ENCODE measurements around the gene GNE. TPM values are rescaled to one million over a fixed set of nuclear protein-coding genes. Genes with fewer than 3 reads are reported as not detected.

Gene GNE
- total RNA-seq, 1 donor from 2014 or later: 14.6 TPM

- H3K4me3 ChIP-seq: no peak overlapping the region
- no peak overlapping the region for H3K27ac ChIP-seq
- intact Hi-C loops (cut with DNase I): no loop called here
- ATAC-seq (no peak), DNase-seq (no peak)
- H3K36me3 ChIP-seq: peaks cover 94% of the 10 kb centered on the region
- H3K4me1 ChIP-seq: peaks cover 47% of the 10 kb centered on the region
- H3K27me3 ChIP-seq (ENCODE audit: low read depth): no peaks in the 10 kb centered on the region
- no peaks in the 10 kb centered on the region for H3K9me3 ChIP-seq
- no peak for TF ChIP-seq CTCF (IDR thresholded peaks at IDR 0.05)
Observed at GRCh38 chr9:36210722-36211121, 47.5 kb downstream of the GNE start.

- intact Hi-C loops (cut with DNase I): no loop called here
- DNase-seq: no peak
- Histone ChIP-seq H3K27me3 (ENCODE audit: low read depth) (no peaks in the 10 kb centered on the region), H3K4me3 (no peak overlapping the region), H3K36me3 (peaks cover 100% of the 10 kb centered on the region), H3K27ac (no peak overlapping the region), H3K9me3 (no peaks in the 10 kb centered on the region), H3K4me1 (peaks cover 38% of the 10 kb centered on the region)
- ATAC-seq: no peak
- TF ChIP-seq CTCF (IDR thresholded peaks at IDR 0.05): no peak
Observed at GRCh38 chr9:36208521-36209253, 49.6 kb downstream of the GNE start.

DNA sequence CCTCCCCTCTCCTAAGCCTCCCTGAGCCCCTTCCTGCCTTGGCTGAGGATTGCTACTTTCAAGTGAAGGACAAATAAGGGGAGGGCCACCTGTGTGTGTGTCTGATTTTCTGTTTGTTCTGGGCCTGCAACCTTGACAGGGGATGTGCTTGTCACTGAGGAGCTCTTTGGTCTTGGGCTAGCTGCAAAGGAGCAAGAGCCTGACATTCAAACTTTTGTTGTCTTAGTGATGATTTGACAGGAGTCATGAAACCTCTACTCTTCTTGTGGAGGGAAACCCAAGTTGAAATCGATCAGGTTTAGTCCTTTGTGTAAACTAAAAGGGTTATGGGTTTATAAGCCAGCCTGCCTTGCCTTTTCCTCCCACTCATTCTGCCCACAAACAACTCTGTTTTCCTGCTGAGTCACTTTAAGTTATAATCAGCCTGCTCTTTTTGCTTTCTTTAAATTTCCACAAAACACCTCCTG is 50.7 kb downstream of the GNE start:
- Histone ChIP-seq H3K4me3 (no peak overlapping the region), H3K36me3 (peaks cover 100% of the 10 kb centered on the region), H3K27ac (no peak overlapping the region), H3K4me1 (peaks cover 38% of the 10 kb centered on the region), H3K27me3 (ENCODE audit: low read depth) (no peaks in the 10 kb centered on the region), H3K9me3 (no peaks in the 10 kb centered on the region)
- ATAC-seq (peak in 1 of 2 donors; percentile 36), DNase-seq (no peak)
- no peak for TF ChIP-seq CTCF (IDR thresholded peaks at IDR 0.05)
- intact Hi-C loops (cut with DNase I): no loop called here

- H3K4me3 ChIP-seq: no peak overlapping the region
- no peaks in the 10 kb centered on the region for H3K9me3 ChIP-seq
- peaks cover 100% of the 10 kb centered on the region for H3K36me3 ChIP-seq
- no peak for TF ChIP-seq CTCF (IDR thresholded peaks at IDR 0.05)
- no peak overlapping the region for H3K27ac ChIP-seq
- ATAC-seq (peak in 1 of 2 donors; percentile 38), DNase-seq (no peak)
- intact Hi-C loops (cut with DNase I): no loop called here
- H3K27me3 ChIP-seq (ENCODE audit: low read depth): no peaks in the 10 kb centered on the region
- peaks cover 38% of the 10 kb centered on the region for H3K4me1 ChIP-seq
Observed at GRCh38 chr9:36207016-36207415, 51.2 kb downstream of the GNE start.

DNA sequence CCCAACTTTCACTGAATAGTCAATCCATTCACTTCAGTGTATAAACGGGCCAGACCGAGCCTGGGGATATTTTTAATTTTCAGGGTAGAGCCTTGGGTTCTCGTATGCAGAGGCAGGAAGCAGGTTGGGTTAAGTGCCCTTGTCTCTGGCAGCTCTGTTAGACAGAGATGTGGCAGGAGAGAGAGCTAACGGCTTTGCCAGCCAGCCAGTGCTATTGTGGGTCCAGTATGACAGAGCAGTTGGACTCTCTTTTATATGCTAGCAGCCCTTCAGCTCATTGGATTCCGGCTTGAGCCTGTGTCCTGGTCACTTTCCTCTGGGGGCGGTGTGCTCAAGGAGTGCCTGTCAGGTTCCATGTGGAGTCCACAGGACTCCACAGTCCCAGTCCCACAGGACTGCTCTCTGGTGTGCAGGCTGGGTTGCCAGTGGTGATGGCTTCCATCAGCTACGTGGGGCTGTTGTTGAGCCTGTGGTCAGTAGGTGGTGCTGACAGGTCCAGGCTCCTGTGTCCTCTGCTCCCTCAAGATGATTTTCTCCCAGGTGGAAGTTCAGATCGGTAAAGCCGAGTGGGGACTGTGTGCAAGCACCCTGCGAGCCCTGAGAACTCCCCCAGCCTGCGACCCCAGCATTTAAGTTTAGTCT is 53.2 kb downstream of the GNE start:
- Histone ChIP-seq H3K9me3 (no peaks in the 10 kb centered on the region), H3K27me3 (ENCODE audit: low read depth) (no peaks in the 10 kb centered on the region), H3K27ac (no peak overlapping the region), H3K36me3 (peaks cover 100% of the 10 kb centered on the region), H3K4me1 (peaks cover 19% of the 10 kb centered on the region), H3K4me3 (no peak overlapping the region)
- no peak for TF ChIP-seq CTCF (IDR thresholded peaks at IDR 0.05)
- intact Hi-C loops (cut with DNase I): no loop called here
- ATAC-seq: peak; percentile 14 to 18
- no peak for DNase-seq
